GM12891 (cell line): ENCODE data around the gene CPED1.

ENCODE experiments used
- PAX5 ChIP-seq: IDR thresholded peaks from 2 replicates; pipeline ENCODE4 v1.6.1; 2011; ENCODE audit warnings: low read length, moderate library complexity, mild to moderate bottlenecking; ENCODE audit not compliant: insufficient read depth, severe bottlenecking
- POLR2A ChIP-seq: IDR thresholded peaks from 2 replicates; pipeline ENCODE4 v1.6.1; 2011; ENCODE audit warnings: low read depth, low read length, control low read depth
- POLR2AphosphoS5 ChIP-seq: IDR thresholded peaks from 2 replicates; pipeline ENCODE4 v1.6.1; 2011; ENCODE audit warnings: low read depth, low read length, control low read depth
- POU2F2 ChIP-seq: IDR thresholded peaks from 2 replicates; pipeline ENCODE4 v1.6.1; 2011; ENCODE audit warnings: low read depth, mild to moderate bottlenecking, control low read depth, low read length, moderate library complexity
- SPI1 ChIP-seq: IDR thresholded peaks from 2 replicates; pipeline ENCODE4 v1.6.1; 2011; ENCODE audit warnings: low read depth, low read length, control low read depth
- TAF1 ChIP-seq: IDR thresholded peaks from 2 replicates; pipeline ENCODE4 v1.6.1; 2011; ENCODE audit warnings: low read depth, low read length, control low read depth

DNA sequence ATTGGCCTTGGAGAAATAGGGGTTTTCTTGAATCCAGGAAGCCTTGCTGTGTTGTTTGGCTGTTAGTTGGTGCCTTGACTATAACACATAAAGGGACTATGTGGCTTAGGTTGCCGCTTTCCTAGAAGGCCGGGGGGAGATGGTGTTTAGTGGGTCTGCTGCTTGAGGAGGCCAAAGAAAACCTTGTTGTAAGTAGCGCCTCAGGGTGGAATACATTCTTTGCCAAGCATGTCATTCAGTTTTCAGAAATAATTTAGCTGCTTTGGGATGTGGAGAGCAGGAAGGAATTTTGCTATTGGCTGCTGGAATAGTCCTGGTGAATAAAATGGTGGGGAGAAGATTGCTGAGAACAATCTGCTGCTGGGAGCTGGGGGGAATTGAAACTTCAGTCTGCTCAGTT is 207.4 kb downstream of the CPED1 start:
- TF ChIP-seq POLR2A (no peak), POLR2AphosphoS5 (no peak), TAF1 (no peak), PAX5 (no peak), SPI1 (no peak), POU2F2 (no peak)
